ENCODE data around the gene KCNQ5.

The KCNQ5 gene

DNA sequence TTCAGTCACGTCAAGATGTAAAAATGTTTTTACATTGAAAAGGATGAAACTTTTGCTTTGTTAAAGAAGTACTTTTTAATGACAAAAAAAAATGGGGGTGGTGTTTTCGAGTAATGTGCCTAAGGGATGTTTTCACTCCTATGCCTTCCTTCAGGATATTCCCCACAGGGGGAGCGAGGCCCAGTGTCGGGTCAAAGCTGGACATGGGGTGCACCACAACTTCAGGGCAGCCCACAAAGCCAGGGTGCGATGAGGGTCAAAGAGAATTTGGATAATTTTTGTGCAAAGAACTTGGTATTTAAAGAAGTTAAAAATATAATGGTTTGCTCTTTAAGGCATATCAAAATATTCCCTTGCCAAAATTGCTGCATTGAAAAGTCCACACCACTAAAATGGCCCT lies 247.8 kb downstream of the KCNQ5 start:
- TF ChIP-seq, protein P1, sequence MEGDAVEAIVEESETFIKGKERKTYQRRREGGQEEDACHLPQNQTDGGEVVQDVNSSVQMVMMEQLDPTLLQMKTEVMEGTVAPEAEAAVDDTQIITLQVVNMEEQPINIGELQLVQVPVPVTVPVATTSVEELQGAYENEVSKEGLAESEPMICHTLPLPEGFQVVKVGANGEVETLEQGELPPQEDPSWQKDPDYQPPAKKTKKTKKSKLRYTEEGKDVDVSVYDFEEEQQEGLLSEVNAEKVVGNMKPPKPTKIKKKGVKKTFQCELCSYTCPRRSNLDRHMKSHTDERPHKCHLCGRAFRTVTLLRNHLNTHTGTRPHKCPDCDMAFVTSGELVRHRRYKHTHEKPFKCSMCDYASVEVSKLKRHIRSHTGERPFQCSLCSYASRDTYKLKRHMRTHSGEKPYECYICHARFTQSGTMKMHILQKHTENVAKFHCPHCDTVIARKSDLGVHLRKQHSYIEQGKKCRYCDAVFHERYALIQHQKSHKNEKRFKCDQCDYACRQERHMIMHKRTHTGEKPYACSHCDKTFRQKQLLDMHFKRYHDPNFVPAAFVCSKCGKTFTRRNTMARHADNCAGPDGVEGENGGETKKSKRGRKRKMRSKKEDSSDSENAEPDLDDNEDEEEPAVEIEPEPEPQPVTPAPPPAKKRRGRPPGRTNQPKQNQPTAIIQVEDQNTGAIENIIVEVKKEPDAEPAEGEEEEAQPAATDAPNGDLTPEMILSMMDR (conservative IDR thresholded peaks at IDR 0.05; ENCODE audit: low read depth, low read length), result no peak
- Histone ChIP-seq H2AFZ (ENCODE audit: low read depth) (no peak overlapping the region), H3K36me3 (ENCODE audit: insufficient read depth) (no peaks in the 10 kb centered on the region), H3K27ac (no peak overlapping the region), H3K4me2 (no peak overlapping the region), H3K4me1 (ENCODE audit: low read depth, poor library complexity, severe bottlenecking) (no peaks in the 10 kb centered on the region), H3K79me2 (ENCODE audit: insufficient read depth, low read depth) (no peaks in the 10 kb centered on the region), H3K9ac (no peak overlapping the region), H3K4me3 (IDR thresholded peaks at IDR 0.05; ENCODE audit: insufficient read depth, low read depth, low read length) (no peak overlapping the region), H4K20me1 (ENCODE audit: insufficient read depth) (no peaks in the 10 kb centered on the region), H3K27me3 (ENCODE audit: insufficient read depth, low read depth) (no peaks in the 10 kb centered on the region)

DNA sequence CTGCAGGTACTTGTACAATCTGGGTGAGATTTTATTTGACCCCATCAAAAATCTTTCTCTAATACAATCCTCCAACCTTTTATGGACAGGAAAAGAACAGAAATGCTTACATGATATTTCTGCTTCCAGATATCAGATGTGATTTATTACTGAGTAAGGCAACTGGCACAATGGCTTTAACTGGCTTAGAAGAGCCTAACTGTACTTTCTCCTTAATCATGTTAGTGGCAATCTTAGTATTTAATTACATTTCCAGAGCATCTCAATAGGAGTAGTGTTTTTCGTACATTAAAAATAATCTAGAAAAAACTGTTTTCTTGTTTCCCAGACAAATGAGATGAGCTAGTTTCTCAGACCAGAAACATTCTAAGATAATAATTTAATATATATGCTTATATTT lies 251.6 kb downstream of the KCNQ5 start:
- H3K4me2 ChIP-seq, result no peak overlapping the region
- H3K4me3 ChIP-seq (IDR thresholded peaks at IDR 0.05; ENCODE audit: insufficient read depth, low read depth, low read length), result no peak overlapping the region
- H3K27me3 ChIP-seq (ENCODE audit: insufficient read depth, low read depth), result no peaks in the 10 kb centered on the region
- no peaks in the 10 kb centered on the region for H3K36me3 ChIP-seq (ENCODE audit: insufficient read depth)
- H3K79me2 ChIP-seq (ENCODE audit: insufficient read depth, low read depth), result no peaks in the 10 kb centered on the region
- TF ChIP-seq, protein P1 (conservative IDR thresholded peaks at IDR 0.05; ENCODE audit: low read depth, low read length), result no peak
- H3K9ac ChIP-seq, result no peak overlapping the region
- no peaks in the 10 kb centered on the region for H3K4me1 ChIP-seq (ENCODE audit: low read depth, poor library complexity, severe bottlenecking)
- H4K20me1 ChIP-seq (ENCODE audit: insufficient read depth), result no peaks in the 10 kb centered on the region
- no peak overlapping the region for H3K27ac ChIP-seq
- H2AFZ ChIP-seq (ENCODE audit: low read depth), result no peak overlapping the region

DNA sequence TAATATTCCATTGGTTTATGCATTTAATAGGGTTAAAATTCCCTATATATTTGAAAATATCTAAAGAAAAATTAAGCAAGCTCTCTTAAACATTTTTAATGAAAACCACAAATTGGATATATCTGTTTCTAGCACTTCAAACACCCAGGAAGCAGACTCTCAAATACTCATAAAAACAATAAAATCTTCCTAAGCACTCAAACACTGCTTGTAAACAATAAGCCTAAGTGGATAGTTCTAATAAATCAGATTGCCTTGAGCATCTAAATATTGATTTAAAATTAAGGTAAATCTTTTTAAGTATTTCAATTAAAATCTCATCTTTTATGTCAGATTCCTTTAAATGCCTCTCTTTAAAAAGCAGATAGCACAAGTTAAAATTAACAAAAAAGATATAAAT lies 254.4 kb downstream of the KCNQ5 start:
- Histone ChIP-seq H3K4me3 (IDR thresholded peaks at IDR 0.05; ENCODE audit: insufficient read depth, low read depth, low read length) (no peak overlapping the region), H3K9ac (no peak overlapping the region), H2AFZ (ENCODE audit: low read depth) (no peak overlapping the region), H3K36me3 (ENCODE audit: insufficient read depth) (no peaks in the 10 kb centered on the region), H4K20me1 (ENCODE audit: insufficient read depth) (no peaks in the 10 kb centered on the region), H3K4me1 (ENCODE audit: low read depth, poor library complexity, severe bottlenecking) (no peaks in the 10 kb centered on the region), H3K27me3 (ENCODE audit: insufficient read depth, low read depth) (no peaks in the 10 kb centered on the region), H3K27ac (no peak overlapping the region), H3K4me2 (no peak overlapping the region), H3K79me2 (ENCODE audit: insufficient read depth, low read depth) (no peaks in the 10 kb centered on the region)
- TF ChIP-seq, protein P1 (conservative IDR thresholded peaks at IDR 0.05; ENCODE audit: low read depth, low read length), result no peak

DNA sequence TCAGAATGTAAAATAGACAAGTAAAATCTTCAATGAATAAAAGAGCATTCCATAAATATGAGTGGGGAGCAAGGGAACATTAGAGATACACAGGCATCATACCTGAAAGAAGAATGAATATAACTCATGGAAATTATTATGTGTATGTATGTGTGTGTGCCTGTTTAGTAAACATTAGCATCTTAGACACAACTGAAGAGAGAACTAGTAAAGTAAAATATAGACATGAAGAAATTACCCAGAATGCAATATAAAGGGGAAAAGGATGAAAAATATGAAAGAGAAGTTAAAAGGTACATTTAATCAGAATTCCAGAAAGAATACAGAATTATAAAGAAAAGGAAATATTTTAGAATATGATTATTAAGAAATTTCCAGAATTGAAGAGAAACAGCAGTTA lies 264.3 kb downstream of the KCNQ5 start:
- Histone ChIP-seq H3K4me3 (IDR thresholded peaks at IDR 0.05; ENCODE audit: insufficient read depth, low read depth, low read length) (no peak overlapping the region), H3K4me1 (ENCODE audit: low read depth, poor library complexity, severe bottlenecking) (peaks cover 3% of the 10 kb centered on the region), H3K4me2 (no peak overlapping the region), H2AFZ (ENCODE audit: low read depth) (no peak overlapping the region), H3K79me2 (ENCODE audit: insufficient read depth, low read depth) (no peaks in the 10 kb centered on the region), H3K9ac (no peak overlapping the region), H3K27ac (no peak overlapping the region), H3K36me3 (ENCODE audit: insufficient read depth) (0 out of 2 replicates have a peak, but pooled peaks cover 3% of the 10 kb centered on the region), H4K20me1 (ENCODE audit: insufficient read depth) (no peaks in the 10 kb centered on the region), H3K27me3 (ENCODE audit: insufficient read depth, low read depth) (no peaks in the 10 kb centered on the region)
- TF ChIP-seq, protein P1 (conservative IDR thresholded peaks at IDR 0.05; ENCODE audit: low read depth, low read length), result no peak
